Ramos (cell line): ENCODE results near the gene KHDRBS2.

ENCODE experiments used
- in situ Hi-C: fragments of 300-500 bp; cut with MboI; formaldehyde crosslinking; loops from one replicate; pipeline ENCODE4 v1.14.3; 2022; ENCODE audit warnings: low sequenced_read_pairs; ENCODE audit not compliant: unreplicated experiment

Gene KHDRBS2

DNA sequence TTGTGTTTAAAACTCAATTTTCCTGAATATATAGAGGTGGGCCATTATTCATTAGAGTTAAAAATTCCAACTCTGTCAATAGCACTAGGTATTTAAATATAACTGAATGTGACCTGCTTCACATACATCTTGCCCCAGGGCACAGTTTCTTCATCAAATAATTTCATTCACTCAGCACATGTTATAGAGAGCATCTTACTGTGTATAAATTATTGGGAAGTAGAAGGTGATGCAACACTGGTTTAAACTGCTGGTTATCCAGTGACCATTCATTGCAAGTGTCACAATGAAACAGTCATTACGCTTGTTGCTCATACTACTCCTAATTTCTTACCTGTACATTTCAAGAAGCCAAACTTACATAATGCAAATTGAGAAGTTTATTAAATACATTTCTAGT, 93.4 kb downstream of the KHDRBS2 start:
- in situ Hi-C loops = no loop called here

DNA sequence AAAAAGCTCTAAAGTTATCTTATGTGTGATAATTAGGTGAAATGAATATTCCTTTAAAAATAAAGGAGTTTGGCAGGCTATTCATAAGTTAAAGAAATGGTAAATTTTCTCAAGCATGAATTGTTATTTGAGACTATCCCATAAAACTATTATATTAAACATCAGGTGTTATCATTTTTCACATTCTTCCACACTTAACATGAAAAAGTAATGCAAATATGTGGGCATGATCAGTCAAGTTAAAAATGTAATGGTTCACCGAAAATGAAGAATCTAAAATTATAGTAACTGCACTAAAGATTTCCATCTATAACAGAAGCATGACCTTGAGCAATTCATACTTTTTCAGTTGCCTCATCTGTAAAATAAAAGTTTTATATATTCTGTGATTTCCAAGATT, 110.8 kb downstream of the KHDRBS2 start:
- in situ Hi-C loops = no loop called here

DNA sequence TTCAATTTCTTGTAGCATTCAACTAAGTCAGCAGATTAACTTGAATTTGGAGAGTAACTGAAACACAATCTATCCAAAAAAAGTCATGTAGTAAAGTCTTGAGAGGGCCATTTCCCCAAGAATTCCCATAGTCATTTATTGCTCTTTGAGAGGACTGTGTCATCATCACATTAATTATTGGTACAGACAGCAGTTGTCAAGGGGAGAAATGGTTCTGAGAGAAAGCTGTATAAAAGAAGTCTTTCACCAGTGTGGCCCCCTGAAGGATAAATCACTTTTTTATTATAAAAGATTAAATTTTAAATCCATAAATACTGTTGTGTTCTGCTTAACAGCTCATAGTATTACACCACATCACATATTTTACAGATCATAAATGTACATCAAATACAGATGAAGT, 111.5 kb downstream of the KHDRBS2 start:
- in situ Hi-C loops = no loop called here

DNA sequence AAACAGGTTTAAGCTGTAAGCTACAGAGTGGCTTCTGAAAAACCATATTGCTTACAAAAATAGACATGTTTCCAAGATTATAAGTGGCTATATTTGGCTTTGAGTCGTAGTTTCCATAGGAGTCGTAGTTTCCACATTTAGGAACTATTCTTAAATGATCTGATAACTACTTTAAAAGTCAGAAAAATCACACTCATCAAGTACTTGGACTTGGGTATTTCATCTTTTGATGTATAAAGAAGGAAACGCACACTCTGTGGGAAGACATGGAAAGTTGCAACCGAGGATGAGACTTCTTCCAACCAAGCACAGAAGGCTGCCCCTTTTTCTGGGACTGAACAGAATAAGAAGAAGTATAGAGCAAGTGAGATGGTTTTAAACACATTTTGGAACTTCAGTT, 118.3 kb downstream of the KHDRBS2 start:
- in situ Hi-C loops = no loop called here

DNA sequence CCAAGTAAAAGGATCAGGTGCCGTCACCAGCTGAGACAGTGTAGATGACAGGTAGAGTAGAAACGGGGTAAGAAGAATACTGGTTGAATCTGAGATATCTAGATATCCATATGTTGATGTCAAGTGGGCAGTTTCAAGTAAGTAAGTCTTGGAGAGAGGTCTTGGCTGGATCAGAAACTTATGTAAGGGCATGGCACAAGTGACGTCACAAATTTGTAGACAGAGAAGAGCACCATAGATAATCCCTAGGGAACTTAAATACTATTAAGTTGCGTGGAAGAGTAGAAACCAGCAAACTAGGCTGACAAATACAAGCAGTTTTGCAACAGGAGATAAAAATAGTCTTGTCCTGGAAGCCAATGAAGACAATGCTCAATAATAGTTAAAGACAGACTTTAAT, 123.2 kb downstream of the KHDRBS2 start:
- in situ Hi-C loops = no loop called here

DNA sequence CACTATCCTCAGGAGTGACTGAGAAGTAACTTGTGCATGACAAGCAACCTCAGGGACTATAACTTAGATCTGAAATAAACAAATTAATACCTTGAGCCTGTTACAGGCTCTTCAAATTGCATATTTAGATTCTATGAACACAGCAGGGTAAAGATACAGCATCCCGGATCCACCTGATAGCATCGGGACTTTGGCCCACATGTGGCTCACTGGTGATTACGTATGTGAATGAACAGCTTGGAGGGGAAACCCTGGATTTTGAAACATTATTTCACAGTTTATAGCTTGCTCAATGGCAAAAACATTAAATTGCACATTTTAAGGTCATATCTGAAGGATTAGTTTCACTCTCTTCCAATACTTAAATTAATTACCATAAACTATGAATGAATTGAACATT, 133.2 kb downstream of the KHDRBS2 start:
- in situ Hi-C loops = no loop called here

DNA sequence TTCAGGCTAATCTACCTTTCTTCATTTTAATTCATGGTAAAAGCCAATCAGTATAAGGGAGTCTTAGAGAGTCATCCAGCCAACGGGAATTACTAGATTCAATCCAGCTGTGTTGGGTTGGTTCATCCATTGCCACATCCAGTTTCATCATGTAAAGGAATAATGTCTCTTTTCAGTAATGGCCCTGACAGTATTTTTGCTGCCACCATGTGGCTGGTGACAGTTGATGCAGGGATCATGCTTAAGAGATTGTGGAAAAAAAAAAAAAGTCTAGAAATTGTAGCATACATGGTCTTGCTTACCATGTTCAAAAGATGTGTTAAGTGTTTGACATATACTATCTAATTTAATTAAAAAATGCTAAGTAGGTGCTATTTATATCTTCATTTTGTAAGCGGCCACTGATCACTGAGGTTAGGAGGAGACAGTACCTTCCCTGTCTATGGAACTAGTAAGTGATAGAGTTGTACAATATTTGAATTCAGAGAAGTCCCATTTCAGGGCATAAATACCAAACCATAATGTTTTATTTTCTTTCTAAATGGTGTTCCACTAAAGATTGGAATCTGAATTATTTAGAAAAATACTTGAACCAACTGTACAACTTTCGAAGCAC, 135.9 kb downstream of the KHDRBS2 start:
- in situ Hi-C loops = no loop called here

DNA sequence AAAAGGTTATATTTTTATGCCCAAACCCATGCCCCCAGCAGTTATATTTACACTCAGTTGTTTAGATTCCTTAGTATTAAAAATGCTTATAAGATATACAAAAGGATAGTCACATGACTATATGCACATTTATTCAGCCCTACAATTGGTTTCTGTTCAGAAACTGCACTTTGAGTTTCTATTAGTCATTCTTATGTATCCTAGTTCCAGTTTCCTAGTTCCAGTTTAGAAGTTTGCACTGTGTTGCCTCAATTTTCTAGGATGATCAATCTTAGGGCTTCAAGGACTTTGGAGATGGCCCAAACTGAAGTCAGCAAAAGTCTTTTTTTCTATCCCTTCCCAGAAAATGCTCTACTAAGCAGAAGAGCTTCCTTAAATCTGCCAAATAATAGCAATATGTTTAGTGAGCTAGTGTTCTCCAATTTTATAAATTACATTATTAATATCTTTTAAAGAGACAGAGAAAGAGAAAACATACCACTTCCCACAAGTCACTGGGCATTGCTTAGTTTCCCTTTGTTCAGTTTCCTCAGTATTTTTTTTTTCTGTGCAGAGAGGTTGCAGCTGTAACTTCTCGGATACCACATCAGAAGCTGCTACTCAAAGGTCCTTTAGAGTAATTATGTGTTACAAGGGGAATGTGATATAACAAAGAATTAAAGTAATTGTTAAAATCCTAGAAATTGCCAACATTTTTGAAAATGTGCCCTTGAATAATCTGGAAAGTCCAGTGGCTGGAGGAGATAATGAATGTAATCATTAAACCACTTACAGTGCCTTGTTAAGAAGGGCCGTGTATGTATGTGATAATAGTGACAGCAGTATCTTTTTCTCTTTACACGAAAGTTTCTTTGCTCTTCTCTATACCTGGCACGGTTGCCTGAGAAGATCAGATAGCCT, 138.8 kb downstream of the KHDRBS2 start:
- in situ Hi-C loops = no loop called here

DNA sequence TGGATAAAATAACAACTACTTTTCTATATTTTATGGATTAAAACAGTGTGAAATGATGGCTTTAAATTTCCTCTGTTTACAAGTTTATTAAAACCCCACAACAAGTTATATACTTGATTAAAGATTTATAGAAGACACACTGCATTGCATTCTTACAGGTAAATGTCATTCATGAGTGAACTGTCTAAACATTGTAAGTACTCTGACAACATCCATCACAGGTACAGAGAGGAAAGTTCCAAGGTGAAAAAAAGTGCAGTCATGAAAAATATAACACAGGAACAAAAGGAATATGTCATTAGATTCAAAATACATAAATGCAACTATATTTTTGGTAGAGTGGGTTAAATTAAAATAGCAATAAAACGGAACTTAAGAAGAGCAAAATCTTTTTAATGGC, 156.9 kb downstream of the KHDRBS2 start:
- in situ Hi-C loops = no loop called here

DNA sequence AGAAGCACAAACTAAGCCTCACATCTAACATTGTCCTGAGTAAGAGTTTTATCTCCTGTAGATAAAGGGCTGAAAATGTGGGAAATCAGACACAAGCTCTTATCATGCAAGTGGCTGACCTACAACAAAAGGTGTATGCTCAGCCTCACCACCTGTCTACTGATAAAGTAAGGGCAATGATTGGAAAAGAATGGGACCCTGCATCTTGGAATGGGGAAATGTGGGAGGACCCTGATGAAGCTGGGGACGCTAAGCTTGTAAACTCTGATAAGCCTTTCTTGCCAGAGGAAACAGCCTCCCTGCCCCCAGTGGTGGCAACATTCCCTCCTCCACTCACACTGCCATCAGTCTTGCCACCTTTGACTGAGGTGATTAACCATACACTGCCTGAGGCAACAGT, 166.6 kb downstream of the KHDRBS2 start:
- in situ Hi-C loops = no loop called here

DNA sequence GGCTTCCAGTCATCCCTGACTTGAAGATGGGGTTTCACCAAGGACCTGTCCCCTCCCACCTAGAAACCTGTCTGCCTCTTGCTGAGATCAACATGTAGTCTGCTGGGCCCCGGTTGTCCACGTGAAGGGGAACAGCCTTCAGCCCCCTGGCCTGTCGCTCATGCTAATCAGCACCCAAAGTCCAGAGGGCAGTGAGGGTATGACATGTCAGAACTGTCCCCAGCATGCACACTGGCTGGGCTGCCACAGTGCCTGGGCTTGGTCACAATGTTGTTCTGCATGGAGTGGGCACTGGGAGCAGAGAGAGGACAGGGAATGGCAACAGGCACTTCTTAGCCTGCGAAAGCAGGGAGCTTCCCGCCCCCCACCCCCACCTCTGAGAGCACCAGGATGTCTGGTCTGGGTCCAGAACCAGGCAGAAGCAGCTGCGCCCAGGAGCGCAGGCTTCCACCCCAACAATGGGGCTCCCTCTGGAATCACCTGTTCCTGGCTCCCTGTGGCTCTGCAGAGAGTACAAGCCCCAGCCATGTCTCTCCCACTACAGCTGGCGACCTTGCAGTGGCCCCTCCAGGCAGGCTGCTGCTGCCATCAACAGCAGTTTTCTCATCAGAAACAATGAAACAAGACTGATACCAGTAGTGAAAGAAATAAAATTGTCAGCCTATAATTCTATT, 182.7 kb downstream of the KHDRBS2 start:
- in situ Hi-C loops = no loop called here

DNA sequence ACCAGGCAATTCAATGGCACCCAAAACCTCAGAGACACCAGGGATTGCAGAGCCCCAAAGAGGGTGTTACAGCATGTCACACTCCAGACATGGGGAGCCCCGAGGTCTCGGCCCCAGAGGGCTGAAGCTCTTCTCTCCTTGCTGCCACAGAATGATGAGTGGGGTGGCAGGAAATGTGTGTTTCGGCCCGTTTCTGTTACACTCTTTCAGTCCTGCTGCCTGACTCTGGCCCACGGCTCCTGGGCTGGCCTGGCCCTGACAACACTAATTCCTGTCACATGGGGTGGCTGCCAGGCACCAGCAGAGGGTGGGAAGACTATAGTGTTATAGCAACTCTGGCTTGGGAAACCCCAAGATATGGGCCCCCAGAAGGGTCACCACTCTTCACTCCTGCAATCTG, 183.6 kb downstream of the KHDRBS2 start:
- in situ Hi-C loops = no loop called here

DNA sequence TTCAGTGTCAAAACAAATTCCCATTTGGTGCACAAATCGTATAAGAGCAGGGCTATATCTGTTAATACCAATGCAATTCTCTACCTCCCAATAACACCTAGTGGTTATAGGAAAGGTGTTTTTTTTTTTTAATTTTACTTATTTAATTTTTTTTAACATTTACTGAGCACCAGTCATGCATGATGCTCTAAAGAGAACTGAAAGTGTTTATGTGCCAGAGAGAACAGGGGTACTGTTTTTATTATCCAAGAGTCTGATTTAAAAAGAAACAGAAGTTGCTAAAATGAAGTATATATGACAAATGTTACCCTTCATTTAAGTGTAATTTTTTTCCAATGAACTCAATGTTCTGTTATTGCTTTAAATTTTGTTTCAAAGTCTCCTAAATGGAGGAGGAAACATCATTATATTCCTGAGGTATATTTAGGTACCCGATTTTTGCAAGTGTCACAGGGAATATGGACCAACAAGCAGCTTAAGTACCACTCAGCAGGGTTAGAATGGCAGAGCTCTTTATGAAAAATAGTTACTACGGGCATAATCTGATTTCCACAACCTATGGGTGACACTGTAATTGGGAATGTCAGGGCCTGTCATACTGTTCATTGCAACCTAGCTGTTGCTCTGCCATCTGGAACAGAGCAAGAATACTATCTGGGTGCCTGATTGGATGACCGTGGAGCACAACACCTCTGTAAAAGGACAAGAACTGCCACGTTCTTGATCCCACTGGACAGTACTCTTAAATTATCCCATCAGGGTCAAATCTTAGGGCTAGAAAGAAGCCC, 195.4 kb downstream of the KHDRBS2 start:
- in situ Hi-C loops = no loop called here

DNA sequence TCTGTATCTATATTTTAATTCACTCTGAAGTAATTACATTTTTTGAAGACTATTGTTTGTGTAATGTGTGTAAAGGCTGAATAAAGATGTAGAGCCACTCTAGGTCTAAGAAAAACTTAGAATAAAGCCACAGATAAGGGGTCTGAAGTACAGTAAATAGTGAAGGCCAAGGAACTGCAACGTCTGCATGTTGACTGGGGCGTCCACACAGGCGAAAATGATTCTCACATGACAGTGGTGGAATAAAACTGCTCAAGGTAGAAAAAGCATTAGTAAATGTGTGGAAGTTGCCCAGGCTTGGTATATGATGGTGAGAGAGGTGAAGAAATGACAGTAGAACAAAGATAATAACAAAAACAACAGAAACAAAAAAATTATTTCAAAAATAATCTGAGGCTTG, 196.2 kb downstream of the KHDRBS2 start:
- in situ Hi-C loops = no loop called here

DNA sequence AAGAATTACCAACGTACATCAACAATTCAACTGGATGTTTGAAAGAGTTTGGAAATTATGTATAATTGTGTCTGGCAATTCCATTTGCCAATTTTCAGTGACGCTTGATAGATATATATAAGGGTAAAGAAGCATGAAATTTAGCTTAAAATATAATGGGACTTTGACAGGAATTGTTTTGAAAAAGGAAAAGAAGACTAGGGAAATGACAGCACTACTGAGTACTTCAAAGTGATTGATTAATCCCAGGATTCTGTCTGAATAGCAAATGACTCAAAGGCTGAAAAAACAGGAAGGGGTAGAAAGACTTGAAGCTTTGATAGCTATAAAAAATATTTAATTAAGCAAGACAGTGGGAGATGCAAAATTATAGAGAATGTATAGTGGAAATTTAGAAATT, 200.0 kb downstream of the KHDRBS2 start:
- in situ Hi-C loops = no loop called here

DNA sequence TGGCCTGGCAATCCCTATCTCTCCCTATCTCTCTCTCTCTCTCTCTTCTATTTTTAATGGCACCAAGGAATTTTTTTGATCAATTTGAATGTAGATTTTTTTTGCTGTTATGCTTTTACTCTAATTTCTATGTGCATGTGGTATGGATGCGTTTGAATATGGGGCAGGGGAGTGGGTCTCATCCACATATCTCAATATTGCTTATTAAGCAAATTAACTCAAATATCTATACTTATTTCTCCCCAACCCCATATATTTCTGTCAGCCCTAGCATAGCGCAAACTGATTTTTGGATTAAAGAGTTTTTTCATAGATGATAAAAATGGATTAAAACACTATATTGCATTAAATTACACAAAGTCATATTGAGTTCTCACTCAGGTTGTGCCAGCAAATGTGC, 210.2 kb downstream of the KHDRBS2 start:
- in situ Hi-C loops = no loop called here

DNA sequence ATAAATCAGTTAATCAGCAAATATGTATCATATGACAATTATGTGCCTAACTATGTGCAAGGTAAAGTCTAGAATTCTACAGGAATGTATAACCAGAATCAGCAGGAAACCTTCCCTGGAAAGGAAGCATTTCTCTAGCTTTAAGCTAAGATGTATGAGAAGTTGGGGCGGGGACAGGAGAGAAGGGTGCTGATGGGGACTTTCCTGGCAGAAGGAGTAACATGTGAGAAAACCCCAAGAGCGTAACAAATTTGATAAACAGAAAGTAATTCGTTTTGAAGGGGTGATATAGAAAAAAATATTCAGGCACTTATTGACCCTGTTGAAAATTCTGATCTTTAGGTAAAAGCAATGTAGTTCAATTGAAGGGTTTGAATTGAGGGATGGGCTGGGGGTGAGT, 226.1 kb downstream of the KHDRBS2 start:
- in situ Hi-C loops = no loop called here

DNA sequence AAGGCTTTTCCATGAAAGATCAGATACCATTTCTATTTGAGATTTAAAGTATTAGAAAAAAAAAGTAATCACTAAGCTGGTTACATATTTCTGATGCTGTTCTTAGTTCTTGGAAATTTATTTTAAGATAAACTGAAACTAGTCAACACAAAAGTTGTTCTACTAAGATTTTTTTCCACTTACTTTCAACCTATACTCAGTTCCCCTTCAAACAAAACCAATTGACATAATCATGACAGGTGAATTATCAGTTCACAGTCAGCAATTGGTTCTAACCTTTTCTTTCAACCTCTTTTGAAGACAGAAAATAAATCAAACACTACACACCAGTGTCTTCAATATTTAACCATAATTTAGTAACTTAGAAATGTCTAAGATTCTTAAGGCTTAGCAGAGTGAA, 228.7 kb downstream of the KHDRBS2 start:
- in situ Hi-C loops = no loop called here

DNA sequence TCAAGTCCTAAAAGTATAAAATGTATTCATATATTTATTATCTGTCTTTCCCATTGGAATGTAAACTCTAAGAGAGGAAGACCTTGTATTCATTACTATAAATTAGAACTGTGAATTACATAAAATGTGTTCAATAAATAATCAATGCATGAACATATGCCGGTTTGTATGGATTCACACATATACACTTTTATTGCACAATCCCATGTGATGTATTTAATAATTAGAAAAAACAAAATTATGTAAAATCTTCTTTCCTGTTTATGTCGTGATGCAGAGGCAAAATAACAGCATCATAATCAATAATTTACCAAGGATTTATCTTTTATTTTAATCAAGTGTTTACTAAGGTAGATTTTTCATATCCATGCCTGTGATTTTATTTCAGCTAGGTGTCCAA, 240.5 kb downstream of the KHDRBS2 start:
- in situ Hi-C loops = no loop called here

DNA sequence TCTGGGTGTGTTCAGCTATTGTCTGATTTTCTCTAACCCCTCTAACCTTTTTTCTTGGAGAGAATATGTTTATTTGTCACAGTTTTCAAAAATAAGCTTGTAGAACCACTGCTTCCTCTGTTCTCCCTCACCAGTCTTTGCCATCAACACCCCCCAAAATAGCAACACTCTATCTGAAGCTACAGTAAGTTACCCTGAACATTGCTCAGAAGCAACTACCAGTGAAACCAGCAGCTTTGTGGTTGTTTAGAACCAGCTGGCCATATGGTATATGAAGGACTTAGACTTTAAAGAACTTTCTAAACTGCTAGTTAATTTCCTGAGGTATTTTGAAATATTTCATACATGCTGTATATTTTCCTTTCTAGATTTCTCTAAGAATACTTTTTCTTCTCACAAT, 242.9 kb downstream of the KHDRBS2 start:
- in situ Hi-C loops = no loop called here

DNA sequence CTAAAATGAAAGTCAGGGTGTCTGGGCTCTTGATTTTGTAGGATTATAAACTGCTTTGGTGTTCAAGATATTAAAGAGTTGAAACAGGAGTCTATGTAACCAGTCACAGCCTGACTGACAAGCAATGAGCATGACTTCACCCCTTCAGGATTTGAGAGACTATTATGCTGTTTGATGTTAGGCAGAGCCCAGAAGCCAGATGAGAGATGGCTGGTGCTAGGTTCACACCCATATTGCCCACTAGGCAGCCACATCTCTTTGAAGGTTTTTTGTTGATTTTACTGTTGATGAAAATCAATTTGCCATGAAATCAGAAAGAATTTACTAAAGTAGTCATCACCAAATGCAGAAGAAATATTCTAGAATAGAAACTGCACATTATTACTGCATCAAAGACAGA, 243.6 kb downstream of the KHDRBS2 start:
- in situ Hi-C loops = no loop called here
